K562 (cell line): ENCODE measurements around the gene MRPL48. TPM values are rescaled to one million over a fixed set of nuclear protein-coding genes. Genes with fewer than 3 reads are reported as not detected.

ENCODE experiments used
- MTA1 ChIP-seq: fragments of 450-650 bp; IDR thresholded peaks from 2 replicates; pipeline ENCODE4 v1.6.1; 2017; ENCODE audit warnings: borderline replicate concordance
- RBFOX2 ChIP-seq: fragments of 200-400 bp; formaldehyde crosslinking; IDR thresholded peaks from 2 replicates; pipeline ENCODE4 v1.6.1; 2017; ENCODE audit warnings: low read depth, mild to moderate bottlenecking, low read length, moderate library complexity
- STAT5A ChIP-seq: IDR thresholded peaks from 2 replicates; pipeline ENCODE4 v1.6.1; 2012; ENCODE audit warnings: low read length, inconsistent platforms, borderline replicate concordance
- ZNF408 ChIP-seq: fragments of 250-450 bp; sonication (Bioruptor Pico); IDR thresholded peaks from 2 replicates; pipeline ENCODE4 v1.4.0; 2020; ENCODE audit warnings: low read depth, mild to moderate bottlenecking, moderate library complexity
- polyA plus RNA-seq, 8 experiments: library from polyadenylated mRNA; depleted of rRNA in 4 of 8; stranded (reverse) in 5 of 8; unstranded in 3 of 8; fragments of >200 nt; fragmentation: Nextera tagmentation in 2 of 8; fragmentation: Illumina TruSeq in 1 of 8; extraction: Ambion mirVana in 2 of 8; extraction: Trizol in 1 of 8; gene quantifications; 2 replicates each; pipeline versions ENCODE4 v1.2.1 to v1.2.3, GENCODE V29; 2011 to 2014; ENCODE audit warnings: inconsistent platforms in 1 of 8, missing spikeins in 1 of 8
- total RNA-seq, 7 experiments: library from RNA; depleted of rRNA in 6 of 7; stranded (reverse); fragments of >200 nt in 6 of 7; fragmentation: Illumina TruSeq in 2 of 7; extraction: Trizol in 2 of 7; gene quantifications; 2 replicates each; pipeline versions ENCODE4 v1.2.1 to v1.2.3, GENCODE V29; 2011 to 2021; ENCODE audit warnings: low replicate concordance in 1 of 7
- TF ChIP-seq, protein P1 (sequence below): fragments of 250-450 bp; sonication (Bioruptor Pico); IDR thresholded peaks from 2 replicates; pipeline ENCODE4 v1.5.0; 2022; ENCODE audit warnings: mild to moderate bottlenecking
- TF ChIP-seq, protein P2 (sequence below): sonication (generic); formaldehyde crosslinking; IDR thresholded peaks from 2 replicates; pipeline ENCODE4 v1.8.0; 2022; ENCODE audit warnings: mild to moderate bottlenecking, missing genetic modification reagents
- TF ChIP-seq, protein P3 (sequence below): IDR thresholded peaks from 2 replicates; pipeline ENCODE4 v1.6.1; 2012; ENCODE audit warnings: low read depth, low read length, improper control_type of control experiment, borderline replicate concordance
- TF ChIP-seq, protein P4 (sequence below): fragments of 250-450 bp; sonication (Bioruptor Pico); IDR thresholded peaks from 2 replicates; pipeline ENCODE4 v1.5.0; 2020; ENCODE audit warnings: mild to moderate bottlenecking
- TF ChIP-seq, protein P5 (sequence below): fragments of 250-450 bp; sonication (Bioruptor Pico); IDR thresholded peaks from 2 replicates; pipeline ENCODE4 v1.8.0; 2021; ENCODE audit warnings: borderline replicate concordance, mild to moderate bottlenecking, moderate library complexity; ENCODE audit not compliant: poor library complexity, severe bottlenecking

Gene MRPL48
- total and polyA plus RNA-seq, 9 of the 15 experiments (the other 6 are each of a cell fraction or from before 2014, with no cell fraction given) = 66.0 to 237 (median 104) TPM

DNA sequence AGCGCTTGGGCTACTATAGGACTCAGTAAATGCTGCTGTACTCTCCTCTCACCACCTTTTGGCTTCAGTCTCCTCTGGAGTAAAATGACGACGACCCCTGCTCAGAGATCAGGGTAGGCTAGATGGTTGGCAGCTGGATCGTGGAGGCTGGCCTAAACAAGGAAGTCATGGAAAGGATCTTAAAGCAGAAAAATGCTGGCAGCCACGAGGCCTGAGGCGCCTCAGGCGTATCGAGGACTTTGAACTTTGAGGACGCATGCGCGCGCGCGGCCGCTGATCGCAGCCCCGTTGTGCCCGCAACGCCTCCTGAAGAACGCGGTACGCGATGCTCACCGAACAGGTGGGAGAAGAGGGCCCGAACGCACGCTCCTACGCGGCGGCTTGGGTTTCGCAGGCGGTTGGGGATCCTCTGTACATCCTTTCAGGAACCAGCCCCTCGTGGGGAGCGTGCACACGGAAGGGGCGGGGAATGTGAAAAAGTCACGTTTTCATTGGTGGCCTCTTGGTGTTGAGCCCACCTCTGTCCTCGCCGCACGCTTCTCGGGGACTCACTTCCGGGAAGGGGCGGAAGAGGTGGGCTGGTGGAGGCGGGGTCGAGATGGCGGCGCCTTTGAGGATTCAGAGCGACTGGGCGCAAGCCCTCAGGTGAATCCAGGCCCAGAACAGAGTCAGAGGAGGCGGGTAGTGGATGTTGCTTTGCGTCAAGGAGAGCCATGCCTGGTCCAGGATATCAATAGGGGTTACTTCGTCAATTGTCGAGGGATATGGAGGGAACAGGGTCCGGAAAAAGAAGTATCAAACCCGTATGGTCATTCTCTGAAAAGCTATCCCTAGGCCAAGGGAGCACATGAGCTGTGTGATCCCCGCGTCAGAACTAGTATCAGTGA lies 89.0 kb downstream of the MRPL48 start, which contains the start of the genes COA4 and PAAF1 (continued):
- TF ChIP-seq, protein P1, sequence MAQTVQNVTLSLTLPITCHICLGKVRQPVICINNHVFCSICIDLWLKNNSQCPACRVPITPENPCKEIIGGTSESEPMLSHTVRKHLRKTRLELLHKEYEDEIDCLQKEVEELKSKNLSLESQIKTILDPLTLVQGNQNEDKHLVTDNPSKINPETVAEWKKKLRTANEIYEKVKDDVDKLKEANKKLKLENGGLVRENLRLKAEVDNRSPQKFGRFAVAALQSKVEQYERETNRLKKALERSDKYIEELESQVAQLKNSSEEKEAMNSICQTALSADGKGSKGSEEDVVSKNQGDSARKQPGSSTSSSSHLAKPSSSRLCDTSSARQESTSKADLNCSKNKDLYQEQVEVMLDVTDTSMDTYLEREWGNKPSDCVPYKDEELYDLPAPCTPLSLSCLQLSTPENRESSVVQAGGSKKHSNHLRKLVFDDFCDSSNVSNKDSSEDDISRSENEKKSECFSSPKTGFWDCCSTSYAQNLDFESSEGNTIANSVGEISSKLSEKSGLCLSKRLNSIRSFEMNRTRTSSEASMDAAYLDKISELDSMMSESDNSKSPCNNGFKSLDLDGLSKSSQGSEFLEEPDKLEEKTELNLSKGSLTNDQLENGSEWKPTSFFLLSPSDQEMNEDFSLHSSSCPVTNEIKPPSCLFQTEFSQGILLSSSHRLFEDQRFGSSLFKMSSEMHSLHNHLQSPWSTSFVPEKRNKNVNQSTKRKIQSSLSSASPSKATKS = no peak
- TF ChIP-seq, protein P2, sequence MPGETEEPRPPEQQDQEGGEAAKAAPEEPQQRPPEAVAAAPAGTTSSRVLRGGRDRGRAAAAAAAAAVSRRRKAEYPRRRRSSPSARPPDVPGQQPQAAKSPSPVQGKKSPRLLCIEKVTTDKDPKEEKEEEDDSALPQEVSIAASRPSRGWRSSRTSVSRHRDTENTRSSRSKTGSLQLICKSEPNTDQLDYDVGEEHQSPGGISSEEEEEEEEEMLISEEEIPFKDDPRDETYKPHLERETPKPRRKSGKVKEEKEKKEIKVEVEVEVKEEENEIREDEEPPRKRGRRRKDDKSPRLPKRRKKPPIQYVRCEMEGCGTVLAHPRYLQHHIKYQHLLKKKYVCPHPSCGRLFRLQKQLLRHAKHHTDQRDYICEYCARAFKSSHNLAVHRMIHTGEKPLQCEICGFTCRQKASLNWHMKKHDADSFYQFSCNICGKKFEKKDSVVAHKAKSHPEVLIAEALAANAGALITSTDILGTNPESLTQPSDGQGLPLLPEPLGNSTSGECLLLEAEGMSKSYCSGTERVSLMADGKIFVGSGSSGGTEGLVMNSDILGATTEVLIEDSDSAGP (CRISPR knock-in tag) = 0 out of 2 replicates have a peak, but pooled peaks have one; percentile 64
- TF ChIP-seq MTA1 (no peak), ZNF408 (CRISPR knock-in tag) (no peak), STAT5A (no peak), RBFOX2 (peak; percentile 99)
- TF ChIP-seq, protein P3, sequence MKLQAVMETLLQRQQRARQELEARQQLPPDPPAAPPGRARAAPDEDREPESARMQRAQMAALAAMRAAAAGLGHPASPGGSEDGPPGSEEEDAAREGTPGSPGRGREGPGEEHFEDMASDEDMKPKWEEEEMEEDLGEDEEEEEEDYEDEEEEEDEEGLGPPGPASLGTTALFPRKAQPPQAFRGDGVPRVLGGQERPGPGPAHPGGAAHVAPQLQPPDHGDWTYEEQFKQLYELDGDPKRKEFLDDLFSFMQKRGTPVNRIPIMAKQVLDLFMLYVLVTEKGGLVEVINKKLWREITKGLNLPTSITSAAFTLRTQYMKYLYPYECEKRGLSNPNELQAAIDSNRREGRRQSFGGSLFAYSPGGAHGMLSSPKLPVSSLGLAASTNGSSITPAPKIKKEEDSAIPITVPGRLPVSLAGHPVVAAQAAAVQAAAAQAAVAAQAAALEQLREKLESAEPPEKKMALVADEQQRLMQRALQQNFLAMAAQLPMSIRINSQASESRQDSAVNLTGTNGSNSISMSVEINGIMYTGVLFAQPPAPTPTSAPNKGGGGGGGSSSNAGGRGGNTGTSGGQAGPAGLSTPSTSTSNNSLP = no peak
- TF ChIP-seq, protein P4, sequence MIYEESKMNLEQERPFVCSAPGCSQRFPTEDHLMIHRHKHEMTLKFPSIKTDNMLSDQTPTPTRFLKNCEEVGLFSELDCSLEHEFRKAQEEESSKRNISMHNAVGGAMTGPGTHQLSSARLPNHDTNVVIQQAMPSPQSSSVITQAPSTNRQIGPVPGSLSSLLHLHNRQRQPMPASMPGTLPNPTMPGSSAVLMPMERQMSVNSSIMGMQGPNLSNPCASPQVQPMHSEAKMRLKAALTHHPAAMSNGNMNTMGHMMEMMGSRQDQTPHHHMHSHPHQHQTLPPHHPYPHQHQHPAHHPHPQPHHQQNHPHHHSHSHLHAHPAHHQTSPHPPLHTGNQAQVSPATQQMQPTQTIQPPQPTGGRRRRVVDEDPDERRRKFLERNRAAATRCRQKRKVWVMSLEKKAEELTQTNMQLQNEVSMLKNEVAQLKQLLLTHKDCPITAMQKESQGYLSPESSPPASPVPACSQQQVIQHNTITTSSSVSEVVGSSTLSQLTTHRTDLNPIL (CRISPR knock-in tag) = no peak
- TF ChIP-seq, protein P5, sequence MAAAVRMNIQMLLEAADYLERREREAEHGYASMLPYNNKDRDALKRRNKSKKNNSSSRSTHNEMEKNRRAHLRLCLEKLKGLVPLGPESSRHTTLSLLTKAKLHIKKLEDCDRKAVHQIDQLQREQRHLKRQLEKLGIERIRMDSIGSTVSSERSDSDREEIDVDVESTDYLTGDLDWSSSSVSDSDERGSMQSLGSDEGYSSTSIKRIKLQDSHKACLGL = peak; percentile 19
